Fibroblast of villous mesenchyme (primary cell): ENCODE results near the gene PPIL3. TPM values are rescaled to one million over a fixed set of nuclear protein-coding genes. Genes with fewer than 3 reads are reported as not detected.

Source experiments
- DNase-seq: peaks from one replicate; pipeline ENCODE4 v3.0.0-alpha.2; 2010; ENCODE audit warnings: low read depth
- H3K4me3 ChIP-seq: 2 replicates; pipeline ENCODE4 v1.5.1; 2011; ENCODE audit warnings: low read depth, mild to moderate bottlenecking, low read length
- CTCF ChIP-seq: IDR thresholded peaks from 2 replicates; pipeline ENCODE4 v1.5.1; 2012; ENCODE audit warnings: low read depth, mild to moderate bottlenecking, low read length; ENCODE audit not compliant: insufficient read depth
- total RNA-seq: library from RNA; depleted of rRNA; stranded (reverse); fragments of >200 nt; gene quantifications from 2 replicates; pipeline ENCODE4 v1.2.3, GENCODE V29; 2012

PPIL3 gene
- total RNA-seq, result 28.0 and 38.9 TPM in 2 replicates

GRCh38 chr2:200888704-200889625, at the start of gene PPIL3, which contains the start of gene NIF3L1:
Gene PPIL3 (minus strand): TSS chr2:200889077. CDS start chr2:200887615, 1,462 bp downstream.
Gene NIF3L1 (plus strand): TSS chr2:200889371. CDS start chr2:200891944, 2,573 bp downstream.
- peak; percentile 98 for DNase-seq
- H3K4me3 ChIP-seq, result peak within 1 kb of the TSS; percentile 70
- TF ChIP-seq CTCF, result no peak

- no peak for TF ChIP-seq CTCF
- DNase-seq, result no peak
- H3K4me3 ChIP-seq, result no peak overlapping the region
These were observed 42.2 kb upstream of the PPIL3 start for GRCh38 chr2:200930947-200931626.

GRCh38 chr2:200929334-200930249, 40.7 kb upstream of the PPIL3 start:
- no peak for TF ChIP-seq CTCF
- DNase-seq, result peak; percentile 7
- H3K4me3 ChIP-seq, result no peak overlapping the region

- H3K4me3 ChIP-seq, result no peak overlapping the region
- no peak for DNase-seq
- TF ChIP-seq CTCF, result no peak
These were observed 33.6 kb upstream of the PPIL3 start for GRCh38 chr2:200922439-200922838.

GRCh38 chr2:200913654-200914053, 24.8 kb upstream of the PPIL3 start:
- TF ChIP-seq CTCF, result no peak
- no peak overlapping the region for H3K4me3 ChIP-seq
- DNase-seq, result peak; percentile 52

- no peak for DNase-seq
These were observed 21.1 kb upstream of the PPIL3 start for GRCh38 chr2:200909958-200910357.

More at GRCh38 chr2:200909958-200910357, 21.1 kb upstream of the PPIL3 start:
- TF ChIP-seq CTCF, result no peak
- no peak overlapping the region for H3K4me3 ChIP-seq
